ENCODE measurements around the gene MLPH. TPM values are rescaled to one million over a fixed set of nuclear protein-coding genes. Genes with fewer than 3 reads are reported as not detected.

Gene MLPH
- total and polyA plus RNA-seq, 7 donors, result 0.91 to 7.8 (median 2.4) TPM

GRCh38 chr2:237459741-237460174 is 27.3 kb upstream of the MLPH start:
- no peaks in the 10 kb centered on the region for H3K27me3 ChIP-seq (ENCODE audit: insufficient read depth in 3 of 3, low read length in 2 of 3)
- intact Hi-C loops (cut with DNase I), result no loop called here
- TF ChIP-seq, protein P1, sequence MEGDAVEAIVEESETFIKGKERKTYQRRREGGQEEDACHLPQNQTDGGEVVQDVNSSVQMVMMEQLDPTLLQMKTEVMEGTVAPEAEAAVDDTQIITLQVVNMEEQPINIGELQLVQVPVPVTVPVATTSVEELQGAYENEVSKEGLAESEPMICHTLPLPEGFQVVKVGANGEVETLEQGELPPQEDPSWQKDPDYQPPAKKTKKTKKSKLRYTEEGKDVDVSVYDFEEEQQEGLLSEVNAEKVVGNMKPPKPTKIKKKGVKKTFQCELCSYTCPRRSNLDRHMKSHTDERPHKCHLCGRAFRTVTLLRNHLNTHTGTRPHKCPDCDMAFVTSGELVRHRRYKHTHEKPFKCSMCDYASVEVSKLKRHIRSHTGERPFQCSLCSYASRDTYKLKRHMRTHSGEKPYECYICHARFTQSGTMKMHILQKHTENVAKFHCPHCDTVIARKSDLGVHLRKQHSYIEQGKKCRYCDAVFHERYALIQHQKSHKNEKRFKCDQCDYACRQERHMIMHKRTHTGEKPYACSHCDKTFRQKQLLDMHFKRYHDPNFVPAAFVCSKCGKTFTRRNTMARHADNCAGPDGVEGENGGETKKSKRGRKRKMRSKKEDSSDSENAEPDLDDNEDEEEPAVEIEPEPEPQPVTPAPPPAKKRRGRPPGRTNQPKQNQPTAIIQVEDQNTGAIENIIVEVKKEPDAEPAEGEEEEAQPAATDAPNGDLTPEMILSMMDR (IDR thresholded peaks at IDR 0.05), result no peak
- H3K4me1 ChIP-seq, result peaks cover 14% of the 10 kb centered on the region
- ATAC-seq, result peak in 3 of 4 donors; percentile 21 to 52 (median 39)
- H3K27ac ChIP-seq, result peak overlapping the region; percentile 60
- H3K4me3 ChIP-seq, result no peak overlapping the region
- no peak for DNase-seq
- WGBS, 3 donors, result 77 to 83% (median 79%) methylated on average over 3 of the region's 3 CpGs
- no peaks in the 10 kb centered on the region for H3K9me3 ChIP-seq
- H3K36me3 ChIP-seq (ENCODE audit: insufficient read depth in 1 of 2, low read depth in 1 of 2), result no peaks in the 10 kb centered on the region

GRCh38 chr2:237464757-237465391 is 22.2 kb upstream of the MLPH start:
- H3K27ac ChIP-seq, result no peak overlapping the region
- TF ChIP-seq, protein P1 (IDR thresholded peaks at IDR 0.05), result no peak
- no peaks in the 10 kb centered on the region for H3K4me1 ChIP-seq
- intact Hi-C loops (cut with DNase I), result no loop called here
- ATAC-seq, result no peak
- H3K27me3 ChIP-seq (ENCODE audit: insufficient read depth in 3 of 3, low read length in 2 of 3), result no peaks in the 10 kb centered on the region
- no peak overlapping the region for H3K4me3 ChIP-seq
- no peak for DNase-seq
- WGBS, 3 donors, result 83 to 96% (median 92%) methylated on average over 8 of the region's 8 CpGs
- H3K36me3 ChIP-seq (ENCODE audit: insufficient read depth in 1 of 2, low read depth in 1 of 2), result no peaks in the 10 kb centered on the region
- H3K9me3 ChIP-seq, result no peaks in the 10 kb centered on the region

DNA sequence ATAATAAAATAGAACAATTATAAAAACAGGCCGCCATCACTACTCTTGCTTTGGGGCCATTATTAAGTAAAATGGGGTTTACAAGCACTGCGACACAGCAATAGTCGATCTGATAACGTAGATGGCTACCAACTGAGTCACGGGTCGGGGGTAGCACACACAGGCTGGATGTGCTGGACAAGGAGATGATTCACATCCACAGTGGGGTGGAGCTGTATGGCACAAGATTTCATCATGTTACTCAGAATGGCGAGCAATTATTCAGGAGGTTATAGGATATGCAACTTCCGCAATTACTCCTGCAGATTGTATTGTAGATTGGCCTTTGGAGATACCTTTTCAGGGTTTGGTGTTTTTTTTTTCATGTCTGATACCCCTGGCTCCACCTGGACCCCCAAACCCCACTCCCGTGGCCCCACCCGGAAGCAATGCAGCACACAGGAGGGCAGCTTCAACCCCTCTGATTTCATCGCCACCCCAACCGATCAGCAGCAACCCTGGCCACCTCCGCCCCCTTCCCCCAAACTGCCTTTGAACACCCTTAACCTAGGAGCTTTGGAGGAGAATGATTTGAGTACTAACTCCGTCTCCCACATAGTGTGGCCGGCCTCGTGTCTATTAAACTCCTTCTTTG is 21.4 kb upstream of the MLPH start:
- Histone ChIP-seq H3K27ac (no peak overlapping the region), H3K9me3 (no peaks in the 10 kb centered on the region), H3K4me3 (no peak overlapping the region), H3K36me3 (ENCODE audit: insufficient read depth in 1 of 2, low read depth in 1 of 2) (no peaks in the 10 kb centered on the region), H3K4me1 (no peaks in the 10 kb centered on the region), H3K27me3 (ENCODE audit: insufficient read depth in 3 of 3, low read length in 2 of 3) (no peaks in the 10 kb centered on the region)
- ATAC-seq (peak in 2 of 4 donors; percentile 42 to 61), DNase-seq (no peak)
- intact Hi-C loops (cut with DNase I), result no loop called here
- TF ChIP-seq, protein P1 (IDR thresholded peaks at IDR 0.05), result no peak
- WGBS, 3 donors, result 90 to 93% (median 90%) methylated on average over 16 of the region's 16 CpGs

GRCh38 chr2:237466211-237466610 is 20.8 kb upstream of the MLPH start:
- no peaks in the 10 kb centered on the region for H3K4me1 ChIP-seq
- no peak overlapping the region for H3K4me3 ChIP-seq
- no peaks in the 10 kb centered on the region for H3K36me3 ChIP-seq (ENCODE audit: insufficient read depth in 1 of 2, low read depth in 1 of 2)
- ATAC-seq (no peak), DNase-seq (no peak)
- WGBS, 3 donors, result 75 to 77% (median 76%) methylated on average over 6 of the region's 6 CpGs
- H3K27me3 ChIP-seq (ENCODE audit: insufficient read depth in 3 of 3, low read length in 2 of 3), result no peaks in the 10 kb centered on the region
- no peaks in the 10 kb centered on the region for H3K9me3 ChIP-seq
- intact Hi-C loops (cut with DNase I), result no loop called here
- TF ChIP-seq, protein P1 (IDR thresholded peaks at IDR 0.05), result no peak
- H3K27ac ChIP-seq, result no peak overlapping the region

All from psoas muscle (tissue), 8 donors.